HG02623 (cell line): ENCODE data around the gene EIF3D.

Source experiments
- ATAC-seq: cut with Tn5 transposase; IDR thresholded peaks from one replicate; pipeline ENCODE4 v1.9.1; 2021; ENCODE audit warnings: moderate library complexity; ENCODE audit not compliant: unreplicated experiment

Gene EIF3D

GRCh38 chr22:36528795-36529751, at the start of gene EIF3D:
Gene EIF3D (minus strand): TSS chr22:36529166. CDS start chr22:36526121, 3,045 bp downstream.
- ATAC-seq, result peak; percentile 86

- ATAC-seq, result no peak
Measured at GRCh38 chr22:36578619-36579018, 49.7 kb upstream of the EIF3D start.

GRCh38 chr22:36577019-36577418, 48.1 kb upstream of the EIF3D start:
- no peak for ATAC-seq

GRCh38 chr22:36574728-36575127, 45.8 kb upstream of the EIF3D start:
- ATAC-seq, result no peak

GRCh38 chr22:36573815-36574363, 44.9 kb upstream of the EIF3D start:
- ATAC-seq, result no peak

GRCh38 chr22:36571991-36572390, 43.0 kb upstream of the EIF3D start:
- ATAC-seq, result no peak

- ATAC-seq, result no peak
Measured at GRCh38 chr22:36569999-36570398, 41.0 kb upstream of the EIF3D start.

GRCh38 chr22:36568846-36569245, 39.9 kb upstream of the EIF3D start:
- ATAC-seq, result no peak

- no peak for ATAC-seq
Measured at GRCh38 chr22:36566720-36567119, 37.8 kb upstream of the EIF3D start.

GRCh38 chr22:36565686-36566085, 36.7 kb upstream of the EIF3D start:
- no peak for ATAC-seq

- ATAC-seq, result no peak
Measured at GRCh38 chr22:36565159-36565507, 36.2 kb upstream of the EIF3D start.

GRCh38 chr22:36564422-36565158, 35.6 kb upstream of the EIF3D start:
- ATAC-seq, result no peak

- ATAC-seq, result no peak
Measured at GRCh38 chr22:36563898-36564297, 34.9 kb upstream of the EIF3D start.

- no peak for ATAC-seq
Measured at GRCh38 chr22:36563444-36563843, 34.5 kb upstream of the EIF3D start.

- ATAC-seq, result no peak
Measured at GRCh38 chr22:36563001-36563400, 34.0 kb upstream of the EIF3D start.

GRCh38 chr22:36562261-36562835, 33.4 kb upstream of the EIF3D start:
- ATAC-seq, result no peak

- no peak for ATAC-seq
Measured at GRCh38 chr22:36561291-36561811, 32.4 kb upstream of the EIF3D start.

GRCh38 chr22:36560001-36560400, 31.0 kb upstream of the EIF3D start:
- no peak for ATAC-seq

GRCh38 chr22:36554098-36554497, 25.1 kb upstream of the EIF3D start:
- no peak for ATAC-seq

GRCh38 chr22:36552289-36552688, 23.3 kb upstream of the EIF3D start:
- no peak for ATAC-seq
